Measurements from ENCODE around the gene PRSS23.
"Not testable (repeated sequence)": the region's sequence is repeated elsewhere in the genome, so short reads cannot be mapped to it uniquely, and the experiment has no call there.

PRSS23 gene

GRCh38 chr11:86812322-86812670 is 12.0 kb downstream of the PRSS23 start:
- WGBS, 2 experiments (ENCODE audit: insufficient coverage in 2 of 2): 94 to 96% methylated on average over 4 to 7 of the region's 7 CpGs
- Histone ChIP-seq H3K27ac (ENCODE audit: low read depth, low read length, severe bottlenecking) (peak overlapping the region; percentile 39), H3K36me3 (ENCODE audit: control insufficient read depth, insufficient read depth, low read length) (peaks cover 32% of the 10 kb centered on the region), H3K4me3 (ENCODE audit: extremely low read depth, insufficient read depth, low read length, poor library complexity, severe bottlenecking) (no peak overlapping the region), H3K4me1 (ENCODE audit: control insufficient read depth, insufficient read depth, low read length, poor library complexity, severe bottlenecking) (peaks cover 85% of the 10 kb centered on the region), H3K9me3 (ENCODE audit: control insufficient read depth, low read length) (no peaks in the 10 kb centered on the region)

GRCh38 chr11:86812981-86813380 is 12.6 kb downstream of the PRSS23 start:
- 75% methylated on average over 1 of the region's 1 CpG; no CpG with 5 or more reads in 1 of the 2 experiments for WGBS, 2 experiments (ENCODE audit: insufficient coverage in 2 of 2)
- Histone ChIP-seq H3K4me3 (ENCODE audit: extremely low read depth, insufficient read depth, low read length, poor library complexity, severe bottlenecking) (no peak overlapping the region), H3K4me1 (ENCODE audit: control insufficient read depth, insufficient read depth, low read length, poor library complexity, severe bottlenecking) (peaks cover 85% of the 10 kb centered on the region), H3K27ac (ENCODE audit: low read depth, low read length, severe bottlenecking) (no peak overlapping the region), H3K9me3 (ENCODE audit: control insufficient read depth, low read length) (no peaks in the 10 kb centered on the region), H3K36me3 (ENCODE audit: control insufficient read depth, insufficient read depth, low read length) (peaks cover 25% of the 10 kb centered on the region)

- 92 to 97% methylated on average over 3 of the region's 3 CpGs for WGBS, 2 experiments (ENCODE audit: insufficient coverage in 2 of 2)
- peak overlapping the region; percentile 84 for H3K27ac ChIP-seq (ENCODE audit: low read depth, low read length, severe bottlenecking)
- H3K36me3 ChIP-seq (ENCODE audit: control insufficient read depth, insufficient read depth, low read length): peaks cover 8% of the 10 kb centered on the region
- H3K4me1 ChIP-seq (ENCODE audit: control insufficient read depth, insufficient read depth, low read length, poor library complexity, severe bottlenecking): peaks cover 82% of the 10 kb centered on the region
- no peak overlapping the region for H3K4me3 ChIP-seq (ENCODE audit: extremely low read depth, insufficient read depth, low read length, poor library complexity, severe bottlenecking)
- H3K9me3 ChIP-seq (ENCODE audit: control insufficient read depth, low read length): no peaks in the 10 kb centered on the region
Measured at GRCh38 chr11:86814775-86815174, 14.4 kb downstream of the PRSS23 start.

GRCh38 chr11:86815726-86816125 is 15.4 kb downstream of the PRSS23 start:
- Histone ChIP-seq H3K4me1 (ENCODE audit: control insufficient read depth, insufficient read depth, low read length, poor library complexity, severe bottlenecking) (peaks cover 75% of the 10 kb centered on the region), H3K27ac (ENCODE audit: low read depth, low read length, severe bottlenecking) (peak overlapping the region; percentile 84), H3K36me3 (ENCODE audit: control insufficient read depth, insufficient read depth, low read length) (no peaks in the 10 kb centered on the region), H3K4me3 (ENCODE audit: extremely low read depth, insufficient read depth, low read length, poor library complexity, severe bottlenecking) (no peak overlapping the region), H3K9me3 (ENCODE audit: control insufficient read depth, low read length) (no peaks in the 10 kb centered on the region)
- 100% methylated on average over 2 of the region's 2 CpGs for WGBS, 2 experiments (ENCODE audit: insufficient coverage in 2 of 2)

GRCh38 chr11:86816251-86816726 is 15.9 kb downstream of the PRSS23 start:
- no peaks in the 10 kb centered on the region for H3K9me3 ChIP-seq (ENCODE audit: control insufficient read depth, low read length)
- 94 to 100% methylated on average over 3 of the region's 5 CpGs for WGBS, 2 experiments (ENCODE audit: insufficient coverage in 2 of 2)
- peak overlapping the region; percentile 84 for H3K27ac ChIP-seq (ENCODE audit: low read depth, low read length, severe bottlenecking)
- H3K4me3 ChIP-seq (ENCODE audit: extremely low read depth, insufficient read depth, low read length, poor library complexity, severe bottlenecking): no peak overlapping the region
- no peaks in the 10 kb centered on the region for H3K36me3 ChIP-seq (ENCODE audit: control insufficient read depth, insufficient read depth, low read length)
- H3K4me1 ChIP-seq (ENCODE audit: control insufficient read depth, insufficient read depth, low read length, poor library complexity, severe bottlenecking): peaks cover 70% of the 10 kb centered on the region

- Histone ChIP-seq H3K36me3 (ENCODE audit: control insufficient read depth, insufficient read depth, low read length) (peaks cover 13% of the 10 kb centered on the region), H3K4me3 (ENCODE audit: extremely low read depth, insufficient read depth, low read length, poor library complexity, severe bottlenecking) (no peak overlapping the region), H3K4me1 (ENCODE audit: control insufficient read depth, insufficient read depth, low read length, poor library complexity, severe bottlenecking) (peaks cover 55% of the 10 kb centered on the region), H3K9me3 (ENCODE audit: control insufficient read depth, low read length) (peaks cover 4% of the 10 kb centered on the region), H3K27ac (ENCODE audit: low read depth, low read length, severe bottlenecking) (peak overlapping the region; percentile 79)
- WGBS, 2 experiments (ENCODE audit: insufficient coverage in 2 of 2): 34 to 76% methylated on average over 2 to 6 of the region's 9 CpGs
Measured at GRCh38 chr11:86818462-86819192, 18.3 kb downstream of the PRSS23 start.

- not testable (repeated sequence) for H3K4me1 ChIP-seq (ENCODE audit: control insufficient read depth, insufficient read depth, low read length, poor library complexity, severe bottlenecking); H3K9me3 ChIP-seq (ENCODE audit: control insufficient read depth, low read length); H3K27ac ChIP-seq (ENCODE audit: low read depth, low read length, severe bottlenecking); H3K4me3 ChIP-seq (ENCODE audit: extremely low read depth, insufficient read depth, low read length, poor library complexity, severe bottlenecking)
- WGBS, 2 experiments (ENCODE audit: insufficient coverage in 2 of 2): 100% methylated on average over 2 of the region's 3 CpGs; no CpG with 5 or more reads in 1 of the 2 experiments
- peaks cover 16% of the 10 kb centered on the region for H3K36me3 ChIP-seq (ENCODE audit: control insufficient read depth, insufficient read depth, low read length)
Measured at GRCh38 chr11:86824139-86824538, 23.8 kb downstream of the PRSS23 start.

- H3K9me3 ChIP-seq (ENCODE audit: control insufficient read depth, low read length); H3K27ac ChIP-seq (ENCODE audit: low read depth, low read length, severe bottlenecking); H3K4me3 ChIP-seq (ENCODE audit: extremely low read depth, insufficient read depth, low read length, poor library complexity, severe bottlenecking); H3K4me1 ChIP-seq (ENCODE audit: control insufficient read depth, insufficient read depth, low read length, poor library complexity, severe bottlenecking): not testable (repeated sequence)
- 94 to 97% methylated on average over 4 of the region's 6 CpGs for WGBS, 2 experiments (ENCODE audit: insufficient coverage in 2 of 2)
- H3K36me3 ChIP-seq (ENCODE audit: control insufficient read depth, insufficient read depth, low read length): peaks cover 56% of the 10 kb centered on the region
Measured at GRCh38 chr11:86834376-86834775, 34.0 kb downstream of the PRSS23 start.

GRCh38 chr11:86844762-86845508 is 44.6 kb downstream of the PRSS23 start:
- H3K4me1 ChIP-seq (ENCODE audit: control insufficient read depth, insufficient read depth, low read length, poor library complexity, severe bottlenecking); H3K9me3 ChIP-seq (ENCODE audit: control insufficient read depth, low read length); H3K27ac ChIP-seq (ENCODE audit: low read depth, low read length, severe bottlenecking); H3K4me3 ChIP-seq (ENCODE audit: extremely low read depth, insufficient read depth, low read length, poor library complexity, severe bottlenecking); H3K36me3 ChIP-seq (ENCODE audit: control insufficient read depth, insufficient read depth, low read length): not testable (repeated sequence)
- WGBS, 2 experiments (ENCODE audit: insufficient coverage in 2 of 2): no CpG with 5 or more reads among the region's 4 CpGs

GRCh38 chr11:86848132-86848531 is 47.8 kb downstream of the PRSS23 start:
- Histone ChIP-seq H3K36me3 (ENCODE audit: control insufficient read depth, insufficient read depth, low read length) (peaks cover 14% of the 10 kb centered on the region), H3K4me3 (ENCODE audit: extremely low read depth, insufficient read depth, low read length, poor library complexity, severe bottlenecking) (no peak overlapping the region), H3K4me1 (ENCODE audit: control insufficient read depth, insufficient read depth, low read length, poor library complexity, severe bottlenecking) (peaks cover 16% of the 10 kb centered on the region), H3K27ac (ENCODE audit: low read depth, low read length, severe bottlenecking) (no peak overlapping the region), H3K9me3 (ENCODE audit: control insufficient read depth, low read length) (no peaks in the 10 kb centered on the region)
- 90 to 100% methylated on average over 1 of the region's 1 CpG for WGBS, 2 experiments (ENCODE audit: insufficient coverage in 2 of 2)

GRCh38 chr11:86849679-86850078 is 49.3 kb downstream of the PRSS23 start:
- no peak overlapping the region for H3K27ac ChIP-seq (ENCODE audit: low read depth, low read length, severe bottlenecking)
- no peaks in the 10 kb centered on the region for H3K9me3 ChIP-seq (ENCODE audit: control insufficient read depth, low read length)
- H3K36me3 ChIP-seq (ENCODE audit: control insufficient read depth, insufficient read depth, low read length): peaks cover 14% of the 10 kb centered on the region
- no peak overlapping the region for H3K4me3 ChIP-seq (ENCODE audit: extremely low read depth, insufficient read depth, low read length, poor library complexity, severe bottlenecking)
- H3K4me1 ChIP-seq (ENCODE audit: control insufficient read depth, insufficient read depth, low read length, poor library complexity, severe bottlenecking): peaks cover 16% of the 10 kb centered on the region
- WGBS, 2 experiments (ENCODE audit: insufficient coverage in 2 of 2): 100% methylated on average over 1 of the region's 2 CpGs
